GM03348 (cell line): ENCODE data around the gene ARHGEF33.

Experiments used
- DNase-seq: peaks from one replicate; pipeline ENCODE4 v3.0.0; 2012; ENCODE audit warnings: low spot score

Gene ARHGEF33

GRCh38 chr2:38889575-38889974 is at the start of gene ARHGEF33:
ARHGEF33 (plus strand) TSS chr2:38889875; CDS start chr2:38919448, 29,573 bp downstream.
- DNase-seq = no peak

GRCh38 chr2:38850045-38850444 is 39.6 kb upstream of the ARHGEF33 start:
- DNase-seq = no peak

GRCh38 chr2:38856165-38856564 is 33.5 kb upstream of the ARHGEF33 start:
- peak; percentile 27 for DNase-seq

GRCh38 chr2:38862476-38862875 is 27.2 kb upstream of the ARHGEF33 start:
- no peak for DNase-seq

GRCh38 chr2:38863061-38863695 is 26.5 kb upstream of the ARHGEF33 start:
- DNase-seq = no peak

GRCh38 chr2:38866773-38867443 is 22.8 kb upstream of the ARHGEF33 start:
- no peak for DNase-seq

GRCh38 chr2:38871432-38871831 is 18.2 kb upstream of the ARHGEF33 start:
- DNase-seq = no peak

GRCh38 chr2:38873763-38874162 is 15.9 kb upstream of the ARHGEF33 start:
- DNase-seq = no peak

- peak; percentile 20 for DNase-seq
Measured at GRCh38 chr2:38875227-38875575, 14.5 kb upstream of the ARHGEF33 start.

GRCh38 chr2:38875576-38876367 is 13.9 kb upstream of the ARHGEF33 start, which contains the start of the genes DHX57 and MORN2:
DHX57 (minus strand) TSS chr2:38875934; CDS start chr2:38868405, 7,529 bp downstream.
MORN2 (plus strand) TSS chr2:38875976.
- peak; percentile 97 for DNase-seq

GRCh38 chr2:38876407-38876806 is 13.3 kb upstream of the ARHGEF33 start:
- DNase-seq = peak; percentile 3

GRCh38 chr2:38886063-38886462 is 3.6 kb upstream of the ARHGEF33 start:
- DNase-seq = no peak

- no peak for DNase-seq
Measured at GRCh38 chr2:38887347-38887746, 2.3 kb upstream of the ARHGEF33 start.

GRCh38 chr2:38887902-38888554 is 1.6 kb upstream of the ARHGEF33 start:
- no peak for DNase-seq

GRCh38 chr2:38889045-38889444 is 630 bp upstream of the ARHGEF33 start:
- DNase-seq = no peak

GRCh38 chr2:38892819-38893218 is 3.1 kb downstream of the ARHGEF33 start:
- no peak for DNase-seq

- no peak for DNase-seq
Measured at GRCh38 chr2:38898256-38898655, 8.6 kb downstream of the ARHGEF33 start.

GRCh38 chr2:38900726-38901125 is 11.1 kb downstream of the ARHGEF33 start:
- no peak for DNase-seq

- no peak for DNase-seq
Measured at GRCh38 chr2:38905251-38905650, 15.6 kb downstream of the ARHGEF33 start.

GRCh38 chr2:38907242-38907641 is 17.6 kb downstream of the ARHGEF33 start:
- no peak for DNase-seq

- DNase-seq = no peak
Measured at GRCh38 chr2:38907743-38908562, 18.3 kb downstream of the ARHGEF33 start.

GRCh38 chr2:38909872-38910271 is 20.2 kb downstream of the ARHGEF33 start:
- DNase-seq = no peak
